Esophagus squamous epithelium (tissue), 4 donors: ENCODE measurements around the gene NBPF15.
"Not testable (repeated sequence)": the region's sequence is repeated elsewhere in the genome, so short reads cannot be mapped to it uniquely, and the experiment has no call there.

Experiments
- POLR2A ChIP-seq, 4 donors: fragments of 450-650 bp; IDR thresholded peaks; one replicate each; pipeline ENCODE4 v1.6.1; 2017; ENCODE audit warnings: antibody characterized with exemption in 4 of 4, mild to moderate bottlenecking in 4 of 4, moderate library complexity in 3 of 4
- TF ChIP-seq, protein P1 (sequence below), 6 experiments: fragments of 450-650 bp in 4 of 6; fragments of 200-600 bp in 2 of 6; sonication (generic) in 2 of 6; IDR thresholded peaks; one replicate each; pipeline ENCODE4 v1.5.1; 2016 to 2019; ENCODE audit warnings: antibody characterized with exemption in 6 of 6, mild to moderate bottlenecking in 4 of 6, moderate library complexity in 4 of 6

DNA sequence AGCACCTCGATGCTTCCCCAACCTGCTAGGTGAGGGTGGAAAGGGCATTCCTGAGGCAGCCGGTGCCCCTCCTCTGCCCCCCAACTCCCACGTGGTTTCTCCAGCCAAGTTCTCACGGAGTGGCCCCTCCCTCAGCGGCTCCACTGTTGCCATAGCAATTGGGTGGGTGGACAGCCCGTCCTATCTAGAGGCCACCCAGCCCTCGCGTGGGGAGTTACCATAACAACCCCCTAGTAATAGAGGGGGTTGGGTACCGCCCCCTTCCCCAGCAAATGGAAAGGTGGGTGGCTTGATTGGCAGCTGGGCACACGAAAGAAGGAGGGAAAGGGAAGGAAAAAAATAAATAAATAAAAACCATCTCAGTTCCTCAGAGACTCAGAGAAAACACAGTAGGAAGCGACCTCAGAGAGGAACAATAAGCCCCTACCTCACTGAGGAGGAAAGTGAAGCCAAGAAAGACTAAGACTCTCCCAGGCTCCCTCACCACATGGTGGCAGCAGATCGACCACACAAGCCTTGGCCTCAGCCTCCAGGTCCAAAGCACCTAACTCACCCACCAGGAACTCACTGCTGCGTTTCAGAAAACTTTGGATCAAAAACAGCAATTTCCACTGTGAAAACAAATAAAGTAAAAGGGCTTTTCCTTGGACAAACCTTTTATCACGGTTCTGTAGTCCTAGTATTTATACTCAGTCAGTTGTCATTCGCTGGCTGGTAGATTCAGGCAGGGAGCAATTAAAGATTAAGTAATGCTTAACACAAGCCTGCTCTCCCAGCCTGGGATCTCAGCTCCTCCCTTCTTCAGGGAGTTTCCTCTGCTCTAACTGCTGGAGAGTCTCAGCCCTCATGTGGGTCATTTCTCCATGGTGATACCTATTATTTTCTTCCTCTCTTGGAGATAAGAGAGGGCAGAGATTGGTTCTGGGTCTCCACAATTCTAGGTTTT, 23.9 kb upstream of the NBPF15 start:
- TF ChIP-seq, protein P1, sequence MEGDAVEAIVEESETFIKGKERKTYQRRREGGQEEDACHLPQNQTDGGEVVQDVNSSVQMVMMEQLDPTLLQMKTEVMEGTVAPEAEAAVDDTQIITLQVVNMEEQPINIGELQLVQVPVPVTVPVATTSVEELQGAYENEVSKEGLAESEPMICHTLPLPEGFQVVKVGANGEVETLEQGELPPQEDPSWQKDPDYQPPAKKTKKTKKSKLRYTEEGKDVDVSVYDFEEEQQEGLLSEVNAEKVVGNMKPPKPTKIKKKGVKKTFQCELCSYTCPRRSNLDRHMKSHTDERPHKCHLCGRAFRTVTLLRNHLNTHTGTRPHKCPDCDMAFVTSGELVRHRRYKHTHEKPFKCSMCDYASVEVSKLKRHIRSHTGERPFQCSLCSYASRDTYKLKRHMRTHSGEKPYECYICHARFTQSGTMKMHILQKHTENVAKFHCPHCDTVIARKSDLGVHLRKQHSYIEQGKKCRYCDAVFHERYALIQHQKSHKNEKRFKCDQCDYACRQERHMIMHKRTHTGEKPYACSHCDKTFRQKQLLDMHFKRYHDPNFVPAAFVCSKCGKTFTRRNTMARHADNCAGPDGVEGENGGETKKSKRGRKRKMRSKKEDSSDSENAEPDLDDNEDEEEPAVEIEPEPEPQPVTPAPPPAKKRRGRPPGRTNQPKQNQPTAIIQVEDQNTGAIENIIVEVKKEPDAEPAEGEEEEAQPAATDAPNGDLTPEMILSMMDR (IDR thresholded peaks at IDR 0.05), result not testable (repeated sequence)
- not testable (repeated sequence) for TF ChIP-seq POLR2A (IDR thresholded peaks at IDR 0.05)
